Esophagus squamous epithelium (tissue), 5 donors: ENCODE measurements around the gene DNAH3. TPM values are rescaled to one million over a fixed set of nuclear protein-coding genes. Genes with fewer than 3 reads are reported as not detected.
"Not testable (repeated sequence)": the region's sequence is repeated elsewhere in the genome, so short reads cannot be mapped to it uniquely, and the experiment has no call there.

Experiments used
- DNase-seq: peaks from one replicate; lab custom pipeline; 2025; lab: John Stamatoyannopoulos, UW
- H3K27ac ChIP-seq, 4 donors: fragments of 200-600 bp; sonication (generic); one replicate each; pipeline ENCODE4 v1.5.1; 2016 to 2019; ENCODE audit warnings: mild to moderate bottlenecking in 1 of 4
- H3K27me3 ChIP-seq, 4 donors: fragments of 200-600 bp; sonication (generic); 1 replicate in 3 of 4; 2 replicates in 1 of 4; pipeline versions ENCODE4 v1.5.1 to v1.6.0; 2017 to 2021; ENCODE audit warnings: antibody characterized with exemption in 1 of 4
- H3K36me3 ChIP-seq, 3 donors: fragments of 200-600 bp; sonication (generic); one replicate each; pipeline ENCODE4 v1.5.1; 2016 to 2019
- H3K4me1 ChIP-seq, 3 donors: fragments of 200-600 bp; sonication (generic); one replicate each; pipeline ENCODE4 v1.5.1; 2017 to 2019
- H3K4me3 ChIP-seq, 4 donors: fragments of 200-600 bp; sonication (generic); 1 replicate in 3 of 4; 2 replicates in 1 of 4; pipeline ENCODE4 v1.5.1; 2016 to 2019; ENCODE audit warnings: mild to moderate bottlenecking in 2 of 4, moderate library complexity in 1 of 4
- H3K9me3 ChIP-seq, 3 donors: fragments of 200-600 bp; sonication (generic); one replicate each; pipeline ENCODE4 v1.5.1; 2016 to 2019
- CTCF ChIP-seq, 6 experiments: fragments of 450-650 bp in 4 of 6; fragments of 200-600 bp in 2 of 6; sonication (generic) in 2 of 6; IDR thresholded peaks; one replicate each; pipeline ENCODE4 v1.5.1; 2016 to 2019; ENCODE audit warnings: antibody characterized with exemption in 6 of 6, mild to moderate bottlenecking in 4 of 6, moderate library complexity in 4 of 6
- POLR2A ChIP-seq, 4 donors: fragments of 450-650 bp; IDR thresholded peaks; one replicate each; pipeline ENCODE4 v1.6.1; 2017; ENCODE audit warnings: antibody characterized with exemption in 4 of 4, mild to moderate bottlenecking in 4 of 4, moderate library complexity in 3 of 4
- WGBS, 2 donors: methylation state at CpG; one replicate each; pipeline ENCODE4 v1.1.5; 2018; 5-methylcytosine and 5-hydroxymethylcytosine counted together
- intact Hi-C: fragments of 100-400 bp; cut with DNase I; formaldehyde crosslinking; loops from one replicate; pipeline ENCODE4 v1.15.0; 2022
- total RNA-seq, 4 donors: library from RNA; depleted of rRNA; stranded (reverse); fragments of >200 nt; gene quantifications; one replicate each; pipeline ENCODE4 v1.1.0, GENCODE V29; 2016
- donor health status: DM: yes; HTN: yes; CAD: no.

Gene DNAH3
- total RNA-seq, 4 donors from 2014 or later, result 0.57 TPM; not detected in 2

GRCh38 chr16:21125191-21125590 is 25.5 kb downstream of the DNAH3 start:
- no peaks in the 10 kb centered on the region for H3K9me3 ChIP-seq
- no peak overlapping the region for H3K4me3 ChIP-seq
- WGBS, 2 donors, result 82 to 93% methylated on average over 7 of the region's 7 CpGs
- H3K36me3 ChIP-seq, result no peaks in the 10 kb centered on the region
- DNase-seq, result no peak
- no peak for TF ChIP-seq CTCF (IDR thresholded peaks at IDR 0.05)
- TF ChIP-seq POLR2A (IDR thresholded peaks at IDR 0.05), result no peak
- intact Hi-C loops, result no loop called here
- H3K4me1 ChIP-seq, result no peaks in the 10 kb centered on the region
- H3K27me3 ChIP-seq, result peaks cover 0 to 25% (median 0%) of the 10 kb centered on the region in 4 donors
- no peak overlapping the region for H3K27ac ChIP-seq

- 60 to 61% methylated on average over 2 of the region's 2 CpGs for WGBS, 2 donors
- H3K4me1 ChIP-seq, result no peaks in the 10 kb centered on the region
- H3K4me3 ChIP-seq, result no peak overlapping the region
- peaks cover 0 to 7% (median 0%) of the 10 kb centered on the region in 4 donors for H3K27me3 ChIP-seq
- H3K36me3 ChIP-seq, result no peaks in the 10 kb centered on the region
- no peaks in the 10 kb centered on the region for H3K9me3 ChIP-seq
- DNase-seq, result no peak
- H3K27ac ChIP-seq, result no peak overlapping the region
- no peak for TF ChIP-seq POLR2A (IDR thresholded peaks at IDR 0.05)
- no peak for TF ChIP-seq CTCF (IDR thresholded peaks at IDR 0.05)
- intact Hi-C loops, result no loop called here
These were observed 29.6 kb downstream of the DNAH3 start for GRCh38 chr16:21120976-21121520.

GRCh38 chr16:21117567-21117966 is 33.1 kb downstream of the DNAH3 start:
- Histone ChIP-seq H3K9me3 (no peaks in the 10 kb centered on the region), H3K27me3 (no peaks in the 10 kb centered on the region), H3K27ac (no peak overlapping the region), H3K4me3 (no peak overlapping the region), H3K36me3 (no peaks in the 10 kb centered on the region), H3K4me1 (no peaks in the 10 kb centered on the region)
- 73 to 77% methylated on average over 4 of the region's 4 CpGs for WGBS, 2 donors
- intact Hi-C loops, result no loop called here
- TF ChIP-seq CTCF (IDR thresholded peaks at IDR 0.05) (no peak), POLR2A (IDR thresholded peaks at IDR 0.05) (no peak)
- no peak for DNase-seq

GRCh38 chr16:21116148-21116693 is 34.4 kb downstream of the DNAH3 start:
- Histone ChIP-seq H3K4me1 (no peaks in the 10 kb centered on the region), H3K4me3 (peak overlapping the region in 1 of 4 donors; percentile 34), H3K9me3 (no peaks in the 10 kb centered on the region), H3K27me3 (no peaks in the 10 kb centered on the region), H3K36me3 (no peaks in the 10 kb centered on the region), H3K27ac (no peak overlapping the region)
- intact Hi-C loops, result no loop called here
- WGBS, 2 donors, result 50 to 52% methylated on average over 13 of the region's 13 CpGs
- no peak for DNase-seq
- TF ChIP-seq CTCF (IDR thresholded peaks at IDR 0.05) (no peak), POLR2A (IDR thresholded peaks at IDR 0.05) (no peak)

GRCh38 chr16:21115551-21115950 is 35.1 kb downstream of the DNAH3 start:
- intact Hi-C loops, H3K27ac ChIP-seq, H3K27me3 ChIP-seq, DNase-seq, H3K4me1 ChIP-seq, H3K36me3 ChIP-seq, H3K9me3 ChIP-seq, H3K4me3 ChIP-seq: not testable (repeated sequence)
- 90 to 93% methylated on average over 4 of the region's 4 CpGs for WGBS, 2 donors
